PC-3 (cell line): ENCODE measurements around the gene IGFALS. TPM values are rescaled to one million over a fixed set of nuclear protein-coding genes. Genes with fewer than 3 reads are reported as not detected.

Experiments
- ATAC-seq: fragments of 200-7000 bp; cut with Tn5 transposase; 2 replicates; pipeline ENCODE4 v1.9.1; 2020; ENCODE audit warnings: mild to moderate bottlenecking, moderate library complexity
- BruUV-seq: library from RNA; stranded (reverse); fragments of 400-500 nt; replicated peaks from 2 replicates; lab custom pipeline; 2021; lab: Mats Ljungman, UMichigan
- CTCF ChIA-PET: fragments of 300-600 bp; sonication (Branson Sonifier 250); formaldehyde crosslinking; loops from one replicate; lab custom pipeline; 2022; ENCODE audit warnings: antibody characterized with exemption; lab: Charles Lee
- POLR2A ChIA-PET: fragments of 300-600 bp; sonication (Branson Sonifier 250); formaldehyde crosslinking; loops from one replicate; lab custom pipeline; 2022; ENCODE audit warnings: antibody characterized with exemption; ENCODE audit not compliant: unreplicated experiment; lab: Charles Lee
- DNase-seq: peaks from one replicate; pipeline ENCODE4 v3.0.0-alpha.2; 2015
- H2AFZ ChIP-seq: fragments of 300-600 bp; sonication (generic); 2 replicates; pipeline ENCODE4 v1.6.0; 2016; ENCODE audit warnings: antibody characterized with exemption, low read length
- H3F3A ChIP-seq: fragments of 300-600 bp; sonication (generic); one replicate; pipeline ENCODE4 v1.6.0; 2017; ENCODE audit warnings: antibody characterized with exemption, low read length, control low read depth, mild to moderate bottlenecking; ENCODE audit not compliant: unreplicated experiment
- H3K27ac ChIP-seq: fragments of 300-600 bp; sonication (generic); 2 replicates; pipeline ENCODE4 v1.5.1; 2016; ENCODE audit warnings: mild to moderate bottlenecking, low read length
- H3K27me3 ChIP-seq: fragments of 300-600 bp; sonication (generic); 2 replicates; pipeline ENCODE4 v1.6.1; 2016; ENCODE audit warnings: low read length, mixed read lengths
- H3K36me3 ChIP-seq: fragments of 300-600 bp; sonication (generic); 2 replicates; pipeline ENCODE4 v1.6.1; 2016; ENCODE audit warnings: low read depth, mixed run types, low read length, mixed read lengths
- H3K4me1 ChIP-seq: fragments of 300-600 bp; sonication (generic); 2 replicates; pipeline ENCODE4 v1.5.1; 2016; ENCODE audit warnings: low read length; ENCODE audit not compliant: insufficient read depth
- H3K4me2 ChIP-seq: fragments of 300-600 bp; sonication (generic); 2 replicates; pipeline ENCODE4 v1.6.0; 2016; ENCODE audit warnings: low read length
- H3K4me3 ChIP-seq: fragments of 300-600 bp; sonication (generic); 2 replicates; pipeline ENCODE4 v1.5.1; 2016; ENCODE audit warnings: mild to moderate bottlenecking, low read length, mixed read lengths
- H3K79me2 ChIP-seq: fragments of 300-600 bp; sonication (generic); 2 replicates; pipeline ENCODE4 v1.6.1; 2017; ENCODE audit warnings: low read length, mixed read lengths
- H3K9ac ChIP-seq: fragments of 300-600 bp; sonication (generic); 2 replicates; pipeline ENCODE4 v1.6.0; 2016; ENCODE audit warnings: mild to moderate bottlenecking, low read length
- H3K9me2 ChIP-seq: fragments of 300-600 bp; sonication (generic); replicated peaks from 2 replicates; pipeline ENCODE4 v1.6.1; 2016; ENCODE audit warnings: mixed run types, low read length, mixed read lengths
- H3K9me3 ChIP-seq: fragments of 300-600 bp; sonication (generic); 2 replicates; pipeline ENCODE4 v1.6.1; 2016; ENCODE audit warnings: low read length, mixed read lengths
- H4K20me1 ChIP-seq: fragments of 300-600 bp; sonication (generic); 2 replicates; pipeline ENCODE4 v1.6.1; 2016; ENCODE audit warnings: low read length, mixed read lengths
- EZH2 ChIP-seq: fragments of 300-600 bp; sonication (generic); IDR thresholded peaks from one replicate; pipeline ENCODE4 v1.6.1; 2017; ENCODE audit warnings: antibody characterized with exemption, mild to moderate bottlenecking, low read length; ENCODE audit not compliant: unreplicated experiment
- EZH2phosphoT487 ChIP-seq: fragments of 300-600 bp; sonication (generic); IDR thresholded peaks from 2 replicates; pipeline ENCODE4 v1.6.1; 2018; ENCODE audit warnings: mild to moderate bottlenecking, antibody characterized with exemption, low read length, borderline replicate concordance
- intact Hi-C: fragments of 100-400 bp; cut with micrococcal nuclease; formaldehyde crosslinking; loops from 2 replicates; pipeline ENCODE4 v1.9.0; 2023
- total RNA-seq: library from RNA; depleted of rRNA; stranded (reverse); fragments of >200 nt; gene quantifications from 2 replicates; pipeline ENCODE4 v1.2.3, GENCODE V29; 2014
- TF ChIP-seq, protein P1 (sequence below): fragments of 300-600 bp; sonication (generic); conservative IDR thresholded peaks from 2 replicates; pipeline ENCODE4 v1.5.1; 2017; ENCODE audit warnings: antibody characterized with exemption, low read depth, mild to moderate bottlenecking, low read length

Gene IGFALS
- total RNA-seq, 1 experiment from 2014 or later: not detected

DNA sequence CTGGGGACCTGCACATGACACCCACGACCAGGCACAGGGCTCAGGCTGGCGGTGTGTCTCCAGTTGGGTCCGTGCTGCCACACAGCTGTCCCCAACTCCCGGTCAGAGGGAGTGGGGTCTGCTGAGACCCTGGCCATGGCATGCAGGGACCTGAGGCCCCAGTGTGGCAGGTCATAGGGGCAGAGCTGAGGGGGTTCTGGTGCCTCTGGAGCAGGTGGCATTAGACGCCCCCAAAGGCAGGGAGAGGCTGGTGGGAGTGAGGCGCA is 6.5 kb downstream of the IGFALS start:
- TF ChIP-seq, protein P1, sequence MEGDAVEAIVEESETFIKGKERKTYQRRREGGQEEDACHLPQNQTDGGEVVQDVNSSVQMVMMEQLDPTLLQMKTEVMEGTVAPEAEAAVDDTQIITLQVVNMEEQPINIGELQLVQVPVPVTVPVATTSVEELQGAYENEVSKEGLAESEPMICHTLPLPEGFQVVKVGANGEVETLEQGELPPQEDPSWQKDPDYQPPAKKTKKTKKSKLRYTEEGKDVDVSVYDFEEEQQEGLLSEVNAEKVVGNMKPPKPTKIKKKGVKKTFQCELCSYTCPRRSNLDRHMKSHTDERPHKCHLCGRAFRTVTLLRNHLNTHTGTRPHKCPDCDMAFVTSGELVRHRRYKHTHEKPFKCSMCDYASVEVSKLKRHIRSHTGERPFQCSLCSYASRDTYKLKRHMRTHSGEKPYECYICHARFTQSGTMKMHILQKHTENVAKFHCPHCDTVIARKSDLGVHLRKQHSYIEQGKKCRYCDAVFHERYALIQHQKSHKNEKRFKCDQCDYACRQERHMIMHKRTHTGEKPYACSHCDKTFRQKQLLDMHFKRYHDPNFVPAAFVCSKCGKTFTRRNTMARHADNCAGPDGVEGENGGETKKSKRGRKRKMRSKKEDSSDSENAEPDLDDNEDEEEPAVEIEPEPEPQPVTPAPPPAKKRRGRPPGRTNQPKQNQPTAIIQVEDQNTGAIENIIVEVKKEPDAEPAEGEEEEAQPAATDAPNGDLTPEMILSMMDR: no peak
- TF ChIP-seq EZH2: no peak
- Histone ChIP-seq H3K27ac (no peak overlapping the region), H4K20me1 (no peaks in the 10 kb centered on the region), H3K4me3 (no peak overlapping the region), H3K9me2 (no peaks in the 10 kb centered on the region), H3K4me2 (no peak overlapping the region), H2AFZ (no peak overlapping the region), H3K27me3 (no peaks in the 10 kb centered on the region), H3K9ac (no peak overlapping the region), H3F3A (no peaks in the 10 kb centered on the region), H3K9me3 (no peaks in the 10 kb centered on the region), H3K36me3 (no peaks in the 10 kb centered on the region), H3K4me1 (no peaks in the 10 kb centered on the region; the same call in 1 of the 2 replicates), H3K79me2 (peaks cover 37% of the 10 kb centered on the region)
- ATAC-seq: no peak
- BruUV-seq: no TSS peak
- no peak for DNase-seq
- ChIA-PET POLR2A (no interaction called here), CTCF (no interaction called here)
- intact Hi-C loops: no loop called here

GRCh38 chr16:1786242-1787055 is 7.1 kb downstream of the IGFALS start:
- DNase-seq (no peak), ATAC-seq (no peak)
- no peaks in the 10 kb centered on the region for H3K27me3 ChIP-seq
- no peak overlapping the region for H3K9ac ChIP-seq
- intact Hi-C loops: no loop called here
- POLR2A ChIA-PET: no interaction called here
- CTCF ChIA-PET: no interaction called here
- peaks cover under 1% of the 10 kb centered on the region; the same call in 1 of the 2 replicates for H3K4me1 ChIP-seq
- H3K4me3 ChIP-seq: no peak overlapping the region
- BruUV-seq: no TSS peak
- no peaks in the 10 kb centered on the region for H4K20me1 ChIP-seq
- TF ChIP-seq, protein P1: no peak
- TF ChIP-seq EZH2 (no peak), EZH2phosphoT487 (no peak)
- H3K9me2 ChIP-seq: no peaks in the 10 kb centered on the region
- H3K4me2 ChIP-seq: no peak overlapping the region
- H3K79me2 ChIP-seq: peaks cover 42% of the 10 kb centered on the region
- H3K27ac ChIP-seq: no peak overlapping the region
- no peaks in the 10 kb centered on the region for H3F3A ChIP-seq
- no peaks in the 10 kb centered on the region for H3K36me3 ChIP-seq
- no peak overlapping the region for H2AFZ ChIP-seq
- H3K9me3 ChIP-seq: no peaks in the 10 kb centered on the region

- H3K79me2 ChIP-seq: peaks cover 48% of the 10 kb centered on the region
- no peaks in the 10 kb centered on the region for H3K9me2 ChIP-seq
- no peak overlapping the region for H2AFZ ChIP-seq
- H3K4me2 ChIP-seq: no peak overlapping the region
- H3K36me3 ChIP-seq: no peaks in the 10 kb centered on the region
- intact Hi-C loops: no loop called here
- H3K9me3 ChIP-seq: no peaks in the 10 kb centered on the region
- ChIA-PET POLR2A (no interaction called here), CTCF (no interaction called here)
- no peak for TF ChIP-seq EZH2
- H3K27ac ChIP-seq: no peak overlapping the region
- ATAC-seq (no peak), DNase-seq (no peak)
- H3F3A ChIP-seq: no peaks in the 10 kb centered on the region
- H3K4me3 ChIP-seq: no peak overlapping the region
- peaks cover 7% of the 10 kb centered on the region; the same call in 1 of the 2 replicates for H3K4me1 ChIP-seq
- H3K27me3 ChIP-seq: no peaks in the 10 kb centered on the region
- H4K20me1 ChIP-seq: no peaks in the 10 kb centered on the region
- H3K9ac ChIP-seq: no peak overlapping the region
- no TSS peak for BruUV-seq
These were observed 7.7 kb downstream of the IGFALS start for GRCh38 chr16:1785846-1786170.
